ENCODE measurements around the gene FN1. TPM values are rescaled to one million over a fixed set of nuclear protein-coding genes. Genes with fewer than 3 reads are reported as not detected.

Gene FN1
- total RNA-seq, 1 experiment from 2014 or later = 50.4 TPM

- DNase-seq = no peak
- Histone ChIP-seq H3K36me3 (replicated peaks; ENCODE audit: control insufficient read depth, insufficient read depth, low read length) (peaks cover 11% of the 10 kb centered on the region), H3K4me3 (ENCODE audit: insufficient read depth, low read depth, low read length) (no peak overlapping the region), H3K27me3 (ENCODE audit: control insufficient read depth, insufficient read depth, low read length) (no peaks in the 10 kb centered on the region)
These were observed 2.9 kb downstream of the FN1 start for GRCh38 chr2:215432759-215433594.

GRCh38 chr2:215431778-215432758 is 3.8 kb downstream of the FN1 start:
- Histone ChIP-seq H3K4me3 (ENCODE audit: insufficient read depth, low read depth, low read length) (no peak overlapping the region), H3K27me3 (ENCODE audit: control insufficient read depth, insufficient read depth, low read length) (no peaks in the 10 kb centered on the region), H3K36me3 (replicated peaks; ENCODE audit: control insufficient read depth, insufficient read depth, low read length) (peaks cover 11% of the 10 kb centered on the region)
- no peak for DNase-seq

GRCh38 chr2:215431290-215431689 is 4.6 kb downstream of the FN1 start:
- Histone ChIP-seq H3K4me3 (ENCODE audit: insufficient read depth, low read depth, low read length) (no peak overlapping the region), H3K27me3 (ENCODE audit: control insufficient read depth, insufficient read depth, low read length) (no peaks in the 10 kb centered on the region), H3K36me3 (replicated peaks; ENCODE audit: control insufficient read depth, insufficient read depth, low read length) (peaks cover 14% of the 10 kb centered on the region)
- no peak for DNase-seq

- peaks cover 14% of the 10 kb centered on the region for H3K36me3 ChIP-seq (replicated peaks; ENCODE audit: control insufficient read depth, insufficient read depth, low read length)
- no peak overlapping the region for H3K4me3 ChIP-seq (ENCODE audit: insufficient read depth, low read depth, low read length)
- H3K27me3 ChIP-seq (ENCODE audit: control insufficient read depth, insufficient read depth, low read length) = no peaks in the 10 kb centered on the region
- DNase-seq = no peak
These were observed 5.2 kb downstream of the FN1 start for GRCh38 chr2:215430528-215431187.

GRCh38 chr2:215429424-215429823 is 6.4 kb downstream of the FN1 start:
- no peak for DNase-seq
- Histone ChIP-seq H3K36me3 (replicated peaks; ENCODE audit: control insufficient read depth, insufficient read depth, low read length) (peaks cover 15% of the 10 kb centered on the region), H3K4me3 (ENCODE audit: insufficient read depth, low read depth, low read length) (no peak overlapping the region), H3K27me3 (ENCODE audit: control insufficient read depth, insufficient read depth, low read length) (no peaks in the 10 kb centered on the region)

- DNase-seq = no peak
- Histone ChIP-seq H3K4me3 (ENCODE audit: insufficient read depth, low read depth, low read length) (no peak overlapping the region), H3K36me3 (replicated peaks; ENCODE audit: control insufficient read depth, insufficient read depth, low read length) (peaks cover 19% of the 10 kb centered on the region), H3K27me3 (ENCODE audit: control insufficient read depth, insufficient read depth, low read length) (no peaks in the 10 kb centered on the region)
These were observed 7.6 kb downstream of the FN1 start for GRCh38 chr2:215428060-215428910.

- H3K36me3 ChIP-seq (replicated peaks; ENCODE audit: control insufficient read depth, insufficient read depth, low read length) = peaks cover 14% of the 10 kb centered on the region
- no peak for DNase-seq
- H3K4me3 ChIP-seq (ENCODE audit: insufficient read depth, low read depth, low read length) = no peak overlapping the region
- H3K27me3 ChIP-seq (ENCODE audit: control insufficient read depth, insufficient read depth, low read length) = no peaks in the 10 kb centered on the region
These were observed 8.3 kb downstream of the FN1 start for GRCh38 chr2:215427585-215427984.

- peaks cover 21% of the 10 kb centered on the region for H3K36me3 ChIP-seq (replicated peaks; ENCODE audit: control insufficient read depth, insufficient read depth, low read length)
- no peak overlapping the region for H3K4me3 ChIP-seq (ENCODE audit: insufficient read depth, low read depth, low read length)
- no peaks in the 10 kb centered on the region for H3K27me3 ChIP-seq (ENCODE audit: control insufficient read depth, insufficient read depth, low read length)
- no peak for DNase-seq
These were observed 10.7 kb downstream of the FN1 start for GRCh38 chr2:215425021-215425782.

- Histone ChIP-seq H3K36me3 (replicated peaks; ENCODE audit: control insufficient read depth, insufficient read depth, low read length) (peaks cover 19% of the 10 kb centered on the region), H3K4me3 (ENCODE audit: insufficient read depth, low read depth, low read length) (no peak overlapping the region)
These were observed 11.8 kb downstream of the FN1 start for GRCh38 chr2:215423928-215424540.

GRCh38 chr2:215423234-215423633 is 12.6 kb downstream of the FN1 start:
- H3K36me3 ChIP-seq (replicated peaks; ENCODE audit: control insufficient read depth, insufficient read depth, low read length) = peaks cover 20% of the 10 kb centered on the region
- no peak overlapping the region for H3K4me3 ChIP-seq (ENCODE audit: insufficient read depth, low read depth, low read length)
- H3K27me3 ChIP-seq (ENCODE audit: control insufficient read depth, insufficient read depth, low read length) = no peaks in the 10 kb centered on the region
- DNase-seq = no peak

More at GRCh38 chr2:215423928-215424540, 11.8 kb downstream of the FN1 start:
- DNase-seq = no peak
- H3K27me3 ChIP-seq (ENCODE audit: control insufficient read depth, insufficient read depth, low read length) = no peaks in the 10 kb centered on the region

GRCh38 chr2:215422676-215423075 is 13.2 kb downstream of the FN1 start:
- no peak for DNase-seq
- Histone ChIP-seq H3K27me3 (ENCODE audit: control insufficient read depth, insufficient read depth, low read length) (no peaks in the 10 kb centered on the region), H3K4me3 (ENCODE audit: insufficient read depth, low read depth, low read length) (no peak overlapping the region), H3K36me3 (replicated peaks; ENCODE audit: control insufficient read depth, insufficient read depth, low read length) (peaks cover 20% of the 10 kb centered on the region)

GRCh38 chr2:215421859-215422461 is 13.9 kb downstream of the FN1 start:
- peaks cover 21% of the 10 kb centered on the region for H3K36me3 ChIP-seq (replicated peaks; ENCODE audit: control insufficient read depth, insufficient read depth, low read length)
- DNase-seq = no peak
- H3K4me3 ChIP-seq (ENCODE audit: insufficient read depth, low read depth, low read length) = no peak overlapping the region
- no peaks in the 10 kb centered on the region for H3K27me3 ChIP-seq (ENCODE audit: control insufficient read depth, insufficient read depth, low read length)
